ENCODE measurements around the gene IQCM. TPM values are rescaled to one million over a fixed set of nuclear protein-coding genes. Genes with fewer than 3 reads are reported as not detected.

IQCM gene
- total RNA-seq, 1 experiment from 2014 or later = not detected

DNA sequence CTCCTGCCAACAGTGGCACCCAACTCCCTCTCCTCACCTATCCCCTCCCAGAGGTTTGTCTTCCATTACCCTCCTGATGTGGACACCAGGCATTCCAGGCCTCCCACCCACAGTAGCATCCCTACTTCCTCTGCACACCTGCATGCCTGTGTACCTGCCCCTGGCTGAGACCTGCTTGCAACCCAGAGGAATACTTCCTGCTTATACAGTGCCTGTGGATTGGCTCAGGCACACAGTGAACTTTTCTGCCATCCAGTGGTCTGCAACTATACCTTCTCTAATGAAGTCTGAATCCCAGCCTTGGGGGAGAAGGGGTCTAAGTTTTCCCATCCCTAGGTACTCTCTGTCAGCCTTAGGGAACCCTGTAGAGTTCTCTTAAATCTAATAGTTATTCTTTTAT lies 169.9 kb downstream of the IQCM start:
- H3K4me3 ChIP-seq (ENCODE audit: low read depth in 2 of 2, low read length in 2 of 2) = no peak overlapping the region
- CTCF ChIA-PET = no interaction called here
- no peaks in the 10 kb centered on the region for H3K4me1 ChIP-seq (ENCODE audit: control insufficient read depth, insufficient read depth, low read length)
- H3K27ac ChIP-seq (ENCODE audit: low read length) = no peak overlapping the region
- H3K9me3 ChIP-seq (ENCODE audit: control insufficient read depth, insufficient read depth, low read depth, low read length) = no peaks in the 10 kb centered on the region
- DNase-seq (ENCODE audit: low read depth, low spot score) (no peak), ATAC-seq (no peak)
- no peaks in the 10 kb centered on the region for H3K27me3 ChIP-seq (ENCODE audit: control insufficient read depth, insufficient read depth, low read length)
- in situ Hi-C loops (cut with HindIII; ENCODE audit: low pct_unique_long_range_greater_than_20kb, low sequenced_read_pairs) = no loop called here
- intact Hi-C loops (cut with micrococcal nuclease; ENCODE audit: unreplicated experiment) = no loop called here
- H3K36me3 ChIP-seq (ENCODE audit: control insufficient read depth, insufficient read depth, low read length) = no peaks in the 10 kb centered on the region
- no TSS peak for BruUV-seq (replicated peaks)
- POLR2A ChIA-PET = no interaction called here
- TF ChIP-seq, protein P1, sequence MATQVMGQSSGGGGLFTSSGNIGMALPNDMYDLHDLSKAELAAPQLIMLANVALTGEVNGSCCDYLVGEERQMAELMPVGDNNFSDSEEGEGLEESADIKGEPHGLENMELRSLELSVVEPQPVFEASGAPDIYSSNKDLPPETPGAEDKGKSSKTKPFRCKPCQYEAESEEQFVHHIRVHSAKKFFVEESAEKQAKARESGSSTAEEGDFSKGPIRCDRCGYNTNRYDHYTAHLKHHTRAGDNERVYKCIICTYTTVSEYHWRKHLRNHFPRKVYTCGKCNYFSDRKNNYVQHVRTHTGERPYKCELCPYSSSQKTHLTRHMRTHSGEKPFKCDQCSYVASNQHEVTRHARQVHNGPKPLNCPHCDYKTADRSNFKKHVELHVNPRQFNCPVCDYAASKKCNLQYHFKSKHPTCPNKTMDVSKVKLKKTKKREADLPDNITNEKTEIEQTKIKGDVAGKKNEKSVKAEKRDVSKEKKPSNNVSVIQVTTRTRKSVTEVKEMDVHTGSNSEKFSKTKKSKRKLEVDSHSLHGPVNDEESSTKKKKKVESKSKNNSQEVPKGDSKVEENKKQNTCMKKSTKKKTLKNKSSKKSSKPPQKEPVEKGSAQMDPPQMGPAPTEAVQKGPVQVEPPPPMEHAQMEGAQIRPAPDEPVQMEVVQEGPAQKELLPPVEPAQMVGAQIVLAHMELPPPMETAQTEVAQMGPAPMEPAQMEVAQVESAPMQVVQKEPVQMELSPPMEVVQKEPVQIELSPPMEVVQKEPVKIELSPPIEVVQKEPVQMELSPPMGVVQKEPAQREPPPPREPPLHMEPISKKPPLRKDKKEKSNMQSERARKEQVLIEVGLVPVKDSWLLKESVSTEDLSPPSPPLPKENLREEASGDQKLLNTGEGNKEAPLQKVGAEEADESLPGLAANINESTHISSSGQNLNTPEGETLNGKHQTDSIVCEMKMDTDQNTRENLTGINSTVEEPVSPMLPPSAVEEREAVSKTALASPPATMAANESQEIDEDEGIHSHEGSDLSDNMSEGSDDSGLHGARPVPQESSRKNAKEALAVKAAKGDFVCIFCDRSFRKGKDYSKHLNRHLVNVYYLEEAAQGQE (IDR thresholded peaks at IDR 0.05; ENCODE audit: insufficient read depth in 1 of 2, low read depth in 2 of 2, low read length in 1 of 2) = no peak
- TF ChIP-seq TCF7L2 (IDR thresholded peaks at IDR 0.05; ENCODE audit: low read depth, low read length) = no peak
- TF ChIP-seq POLR2AphosphoS5 (IDR thresholded peaks at IDR 0.05; ENCODE audit: low read depth, low read length) = no peak
- TF ChIP-seq, protein P2, sequence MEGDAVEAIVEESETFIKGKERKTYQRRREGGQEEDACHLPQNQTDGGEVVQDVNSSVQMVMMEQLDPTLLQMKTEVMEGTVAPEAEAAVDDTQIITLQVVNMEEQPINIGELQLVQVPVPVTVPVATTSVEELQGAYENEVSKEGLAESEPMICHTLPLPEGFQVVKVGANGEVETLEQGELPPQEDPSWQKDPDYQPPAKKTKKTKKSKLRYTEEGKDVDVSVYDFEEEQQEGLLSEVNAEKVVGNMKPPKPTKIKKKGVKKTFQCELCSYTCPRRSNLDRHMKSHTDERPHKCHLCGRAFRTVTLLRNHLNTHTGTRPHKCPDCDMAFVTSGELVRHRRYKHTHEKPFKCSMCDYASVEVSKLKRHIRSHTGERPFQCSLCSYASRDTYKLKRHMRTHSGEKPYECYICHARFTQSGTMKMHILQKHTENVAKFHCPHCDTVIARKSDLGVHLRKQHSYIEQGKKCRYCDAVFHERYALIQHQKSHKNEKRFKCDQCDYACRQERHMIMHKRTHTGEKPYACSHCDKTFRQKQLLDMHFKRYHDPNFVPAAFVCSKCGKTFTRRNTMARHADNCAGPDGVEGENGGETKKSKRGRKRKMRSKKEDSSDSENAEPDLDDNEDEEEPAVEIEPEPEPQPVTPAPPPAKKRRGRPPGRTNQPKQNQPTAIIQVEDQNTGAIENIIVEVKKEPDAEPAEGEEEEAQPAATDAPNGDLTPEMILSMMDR (IDR thresholded peaks at IDR 0.05) = no peak
- TF ChIP-seq SIN3A (IDR thresholded peaks at IDR 0.05; ENCODE audit: borderline replicate concordance, insufficient read depth, low read depth, low read length) = no peak

DNA sequence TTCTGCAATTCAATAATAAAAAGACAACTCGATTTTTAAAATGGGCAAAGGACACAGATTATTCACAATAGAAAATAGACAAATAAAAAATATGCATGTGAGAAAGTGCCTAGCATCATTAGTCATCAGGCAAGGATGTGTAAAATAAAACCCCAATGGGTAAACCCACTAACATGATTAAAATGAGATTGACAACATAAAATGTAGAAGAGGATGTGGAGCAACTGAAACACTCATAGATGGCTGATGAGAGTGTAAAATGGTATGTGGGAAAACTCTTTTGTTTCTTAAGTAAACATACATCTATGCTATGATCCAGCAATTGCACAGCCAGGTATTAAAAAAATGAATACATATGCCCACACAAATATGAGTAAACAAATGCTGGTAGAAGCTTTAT lies 177.6 kb downstream of the IQCM start:
- in situ Hi-C loops (cut with HindIII; ENCODE audit: low pct_unique_long_range_greater_than_20kb, low sequenced_read_pairs) (no loop called here), intact Hi-C loops (cut with micrococcal nuclease; ENCODE audit: unreplicated experiment) (no loop called here)
- BruUV-seq (replicated peaks) = no TSS peak
- H3K4me1 ChIP-seq (ENCODE audit: control insufficient read depth, insufficient read depth, low read length) = no peaks in the 10 kb centered on the region
- CTCF ChIA-PET = no interaction called here
- POLR2A ChIA-PET = no interaction called here
- TF ChIP-seq TCF7L2 (IDR thresholded peaks at IDR 0.05; ENCODE audit: low read depth, low read length) = no peak
- TF ChIP-seq, protein P1 (IDR thresholded peaks at IDR 0.05; ENCODE audit: insufficient read depth in 1 of 2, low read depth in 2 of 2, low read length in 1 of 2) = no peak
- no peak for TF ChIP-seq POLR2AphosphoS5 (IDR thresholded peaks at IDR 0.05; ENCODE audit: low read depth, low read length)
- no peak for TF ChIP-seq SIN3A (IDR thresholded peaks at IDR 0.05; ENCODE audit: borderline replicate concordance, insufficient read depth, low read depth, low read length)
- TF ChIP-seq, protein P2 (IDR thresholded peaks at IDR 0.05) = no peak
- DNase-seq (ENCODE audit: low read depth, low spot score) = no peak
- no peaks in the 10 kb centered on the region for H3K27me3 ChIP-seq (ENCODE audit: control insufficient read depth, insufficient read depth, low read length)
- no peak overlapping the region for H3K4me3 ChIP-seq (ENCODE audit: low read depth in 2 of 2, low read length in 2 of 2)
- ATAC-seq = no peak
- H3K36me3 ChIP-seq (ENCODE audit: control insufficient read depth, insufficient read depth, low read length) = no peaks in the 10 kb centered on the region
- H3K9me3 ChIP-seq (ENCODE audit: control insufficient read depth, insufficient read depth, low read depth, low read length) = no peaks in the 10 kb centered on the region
- H3K27ac ChIP-seq (ENCODE audit: low read length) = no peak overlapping the region
